Astrocyte (in vitro differentiated cells and primary cell): ENCODE data around the gene TRAPPC12. TPM values are rescaled to one million over a fixed set of nuclear protein-coding genes. Genes with fewer than 3 reads are reported as not detected.

Experiments used
- DNase-seq: peaks from one replicate; pipeline ENCODE4 v3.0.0-alpha.2; 2010; ENCODE audit warnings: low read depth
- FAIRE-seq: peaks from 2 replicates; lab custom pipeline; 2011; peaks lifted over from hg19 to GRCh38; lab: Jason Lieb, UNC
- H2AFZ ChIP-seq: 2 replicates; pipeline ENCODE4 v1.6.0; 2012; ENCODE audit warnings: low read depth, low read length, inconsistent platforms
- H3K27ac ChIP-seq: 2 replicates; pipeline ENCODE4 v1.5.1; 2011; ENCODE audit warnings: low read depth, low read length, inconsistent platforms
- H3K27me3 ChIP-seq: 2 replicates; pipeline ENCODE4 v1.6.0; 2011; ENCODE audit warnings: low read length, inconsistent platforms; ENCODE audit not compliant: insufficient read depth
- H3K36me3 ChIP-seq: 2 replicates; pipeline ENCODE4 v1.5.1; 2011; ENCODE audit warnings: low read length, inconsistent platforms; ENCODE audit not compliant: insufficient read depth
- H3K4me1 ChIP-seq: 2 replicates; pipeline ENCODE4 v1.5.1; 2011; ENCODE audit warnings: low read length, inconsistent platforms; ENCODE audit not compliant: insufficient read depth
- H3K4me2 ChIP-seq: 2 replicates; pipeline ENCODE4 v1.6.0; 2012; ENCODE audit warnings: low read length, inconsistent platforms
- H3K4me3 ChIP-seq: 2 replicates; pipeline ENCODE4 v1.5.1; 2011; ENCODE audit warnings: low read depth, mild to moderate bottlenecking, low read length, inconsistent platforms; ENCODE audit not compliant: insufficient read depth
- H3K79me2 ChIP-seq: 2 replicates; pipeline ENCODE4 v1.6.0; 2012; ENCODE audit warnings: mild to moderate bottlenecking, low read length, inconsistent platforms; ENCODE audit not compliant: insufficient read depth
- H3K9ac ChIP-seq: 2 replicates; pipeline ENCODE4 v1.6.0; 2012; ENCODE audit warnings: mild to moderate bottlenecking, low read length, inconsistent platforms
- H3K9me3 ChIP-seq: 2 replicates; pipeline ENCODE4 v1.5.1; 2012; ENCODE audit warnings: low read depth, mild to moderate bottlenecking, low read length, inconsistent platforms; ENCODE audit not compliant: insufficient read depth
- H4K20me1 ChIP-seq: 2 replicates; pipeline ENCODE4 v1.6.0; 2012; ENCODE audit warnings: low read length, inconsistent platforms; ENCODE audit not compliant: insufficient read depth
- H3K27ac Mint-ChIP-seq: one replicate; pipeline ENCODE4 v1.8.0; 2021; ENCODE audit warnings: mild to moderate bottlenecking, mixed read lengths; ENCODE audit not compliant: unreplicated experiment
- H3K27me3 Mint-ChIP-seq: one replicate; pipeline ENCODE4 v1.8.0; 2021; ENCODE audit warnings: low read depth, mixed read lengths; ENCODE audit not compliant: unreplicated experiment
- H3K36me3 Mint-ChIP-seq: one replicate; pipeline ENCODE4 v1.8.0; 2021; ENCODE audit warnings: low read depth, mixed read lengths; ENCODE audit not compliant: unreplicated experiment
- H3K4me1 Mint-ChIP-seq: one replicate; pipeline ENCODE4 v1.8.0; 2021; ENCODE audit warnings: low read depth, mixed read lengths; ENCODE audit not compliant: unreplicated experiment
- H3K4me3 Mint-ChIP-seq: one replicate; pipeline ENCODE4 v1.8.0; 2021; ENCODE audit warnings: mild to moderate bottlenecking, moderate library complexity, mixed read lengths; ENCODE audit not compliant: unreplicated experiment
- H3K9me3 Mint-ChIP-seq: one replicate; pipeline ENCODE4 v1.8.0; 2021; ENCODE audit warnings: mild to moderate bottlenecking, mixed read lengths; ENCODE audit not compliant: unreplicated experiment
- EZH2 ChIP-seq: IDR thresholded peaks from 2 replicates; pipeline ENCODE4 v1.6.1; 2012; ENCODE audit warnings: mild to moderate bottlenecking, low read length, inconsistent platforms; ENCODE audit not compliant: insufficient read depth
- total RNA-seq: library from RNA; stranded (reverse); gene quantifications from 2 replicates; pipeline ENCODE4 v1.2.1, GENCODE V29; 2021
- TF ChIP-seq, protein P1 (sequence below): IDR thresholded peaks from 2 replicates; pipeline ENCODE4 v1.5.1; 2011; ENCODE audit warnings: low read depth, mild to moderate bottlenecking, inconsistent platforms, low read length, moderate library complexity; ENCODE audit not compliant: insufficient read depth

Gene TRAPPC12
- total RNA-seq, 1 donor from 2014 or later, result 62.1 TPM

DNA sequence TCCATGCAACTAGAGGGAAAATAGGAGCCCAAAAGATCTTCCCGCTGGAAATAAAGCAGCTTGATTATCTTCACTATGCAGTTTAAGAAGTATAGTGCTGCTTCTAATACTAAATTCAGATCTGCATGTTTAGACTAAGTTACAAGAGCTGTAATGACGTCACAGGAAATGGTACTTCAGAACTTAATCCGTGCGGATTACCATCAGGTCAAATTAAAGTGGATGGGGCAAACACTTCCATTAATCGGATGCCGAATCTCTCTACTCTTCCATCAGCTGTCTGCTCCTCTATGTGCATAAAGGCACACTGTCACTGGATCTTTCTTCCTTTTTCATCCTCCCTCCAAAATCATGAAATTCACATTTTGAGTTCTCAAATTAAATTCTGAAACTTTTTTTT, 52.6 kb downstream of the TRAPPC12 start:
- DNase-seq, result no peak
- peaks cover 11% of the 10 kb centered on the region for H4K20me1 ChIP-seq
- no peak overlapping the region for H3K27ac Mint-ChIP-seq

DNA sequence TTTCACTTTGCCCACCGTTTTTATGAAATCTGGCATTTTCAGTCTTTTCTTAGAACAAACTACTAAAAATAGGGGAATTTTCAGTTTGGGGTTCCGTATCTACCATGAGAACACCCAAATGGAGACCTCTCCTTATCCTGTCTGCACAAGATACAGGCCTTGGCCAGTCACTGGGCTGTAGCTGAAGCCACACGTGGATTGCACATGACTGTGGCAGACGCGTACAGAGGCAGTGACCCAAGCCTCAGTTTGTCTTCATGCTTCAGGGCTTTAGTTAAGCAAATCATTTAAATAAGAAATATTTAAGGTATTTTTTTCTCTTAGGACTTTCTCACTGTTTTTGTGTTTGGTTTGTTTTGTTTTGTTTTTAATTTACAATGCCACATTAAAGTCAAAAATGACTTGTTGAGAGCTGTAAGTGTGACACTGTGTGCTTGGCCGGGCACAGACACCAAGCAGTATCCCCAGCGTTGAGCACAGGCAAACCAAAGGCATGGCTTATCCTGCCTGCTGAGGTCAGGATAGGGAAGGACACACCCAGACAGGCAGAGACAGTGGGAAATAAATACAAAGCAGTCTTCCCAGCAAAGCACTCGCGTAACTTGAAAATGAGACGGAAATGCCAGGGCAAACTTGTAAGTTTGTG, 53.3 kb downstream of the TRAPPC12 start:
- TF ChIP-seq EZH2, result no peak
- TF ChIP-seq, protein P1, sequence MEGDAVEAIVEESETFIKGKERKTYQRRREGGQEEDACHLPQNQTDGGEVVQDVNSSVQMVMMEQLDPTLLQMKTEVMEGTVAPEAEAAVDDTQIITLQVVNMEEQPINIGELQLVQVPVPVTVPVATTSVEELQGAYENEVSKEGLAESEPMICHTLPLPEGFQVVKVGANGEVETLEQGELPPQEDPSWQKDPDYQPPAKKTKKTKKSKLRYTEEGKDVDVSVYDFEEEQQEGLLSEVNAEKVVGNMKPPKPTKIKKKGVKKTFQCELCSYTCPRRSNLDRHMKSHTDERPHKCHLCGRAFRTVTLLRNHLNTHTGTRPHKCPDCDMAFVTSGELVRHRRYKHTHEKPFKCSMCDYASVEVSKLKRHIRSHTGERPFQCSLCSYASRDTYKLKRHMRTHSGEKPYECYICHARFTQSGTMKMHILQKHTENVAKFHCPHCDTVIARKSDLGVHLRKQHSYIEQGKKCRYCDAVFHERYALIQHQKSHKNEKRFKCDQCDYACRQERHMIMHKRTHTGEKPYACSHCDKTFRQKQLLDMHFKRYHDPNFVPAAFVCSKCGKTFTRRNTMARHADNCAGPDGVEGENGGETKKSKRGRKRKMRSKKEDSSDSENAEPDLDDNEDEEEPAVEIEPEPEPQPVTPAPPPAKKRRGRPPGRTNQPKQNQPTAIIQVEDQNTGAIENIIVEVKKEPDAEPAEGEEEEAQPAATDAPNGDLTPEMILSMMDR, result no peak
- Mint-ChIP-seq H3K36me3 (peaks cover 3% of the 10 kb centered on the region), H3K4me3 (no peak overlapping the region)

More for the DNA sequence above, 52.6 kb downstream of the TRAPPC12 start:
- no peaks in the 10 kb centered on the region for H3K9me3 Mint-ChIP-seq
- TF ChIP-seq, protein P1, result no peak
- no peak for TF ChIP-seq EZH2
- Histone ChIP-seq H3K9me3 (no peaks in the 10 kb centered on the region), H3K4me1 (no peaks in the 10 kb centered on the region), H3K27ac (no peak overlapping the region), H3K9ac (no peak overlapping the region), H3K36me3 (peaks cover 13% of the 10 kb centered on the region), H3K4me2 (no peak overlapping the region), H3K27me3 (no peaks in the 10 kb centered on the region), H3K79me2 (no peaks in the 10 kb centered on the region), H3K4me3 (no peak overlapping the region), H2AFZ (no peak overlapping the region)
- H3K4me3 Mint-ChIP-seq, result no peak overlapping the region
- no peak for FAIRE-seq
- H3K4me1 Mint-ChIP-seq, result peaks cover 7% of the 10 kb centered on the region
- H3K36me3 Mint-ChIP-seq, result peaks cover 3% of the 10 kb centered on the region
- H3K27me3 Mint-ChIP-seq, result no peaks in the 10 kb centered on the region

GRCh38 chr2:3433339-3433699, 53.8 kb downstream of the TRAPPC12 start:
- H3K9me3 Mint-ChIP-seq, result no peaks in the 10 kb centered on the region
- H3K4me2 ChIP-seq, result no peak overlapping the region
- no peaks in the 10 kb centered on the region for H3K79me2 ChIP-seq
- no peaks in the 10 kb centered on the region for H3K4me1 ChIP-seq
- no peak overlapping the region for H3K4me3 ChIP-seq
- H3K27me3 Mint-ChIP-seq, result no peaks in the 10 kb centered on the region
- no peak overlapping the region for H3K27ac Mint-ChIP-seq
- peaks cover 7% of the 10 kb centered on the region for H3K4me1 Mint-ChIP-seq
- DNase-seq (no peak), FAIRE-seq (no peak)
- no peaks in the 10 kb centered on the region for H3K27me3 ChIP-seq
- no peaks in the 10 kb centered on the region for H3K9me3 ChIP-seq
- H2AFZ ChIP-seq, result no peak overlapping the region
- H3K4me3 Mint-ChIP-seq, result no peak overlapping the region
- H3K36me3 Mint-ChIP-seq, result peaks cover 3% of the 10 kb centered on the region
- no peak overlapping the region for H3K9ac ChIP-seq
- peaks cover 13% of the 10 kb centered on the region for H3K36me3 ChIP-seq
- peaks cover 9% of the 10 kb centered on the region for H4K20me1 ChIP-seq
- TF ChIP-seq EZH2, result no peak
- TF ChIP-seq, protein P1, result no peak
- no peak overlapping the region for H3K27ac ChIP-seq

More for the DNA sequence above, 53.3 kb downstream of the TRAPPC12 start:
- DNase-seq (no peak), FAIRE-seq (no peak)
- H3K9ac ChIP-seq, result no peak overlapping the region
- peaks cover 7% of the 10 kb centered on the region for H3K4me1 Mint-ChIP-seq
- H3K36me3 ChIP-seq, result peaks cover 13% of the 10 kb centered on the region
- H3K9me3 Mint-ChIP-seq, result no peaks in the 10 kb centered on the region
- no peaks in the 10 kb centered on the region for H3K4me1 ChIP-seq
- H2AFZ ChIP-seq, result no peak overlapping the region
- H3K27me3 ChIP-seq, result no peaks in the 10 kb centered on the region
- no peak overlapping the region for H3K4me3 ChIP-seq
- peaks cover 10% of the 10 kb centered on the region for H4K20me1 ChIP-seq
- no peak overlapping the region for H3K4me2 ChIP-seq
- H3K27ac ChIP-seq, result no peak overlapping the region
- no peak overlapping the region for H3K27ac Mint-ChIP-seq
- H3K79me2 ChIP-seq, result no peaks in the 10 kb centered on the region
- no peaks in the 10 kb centered on the region for H3K9me3 ChIP-seq
- H3K27me3 Mint-ChIP-seq, result no peaks in the 10 kb centered on the region
